Astrocyte (in vitro differentiated cells and primary cell): ENCODE measurements around the gene CNTROB. TPM values are rescaled to one million over a fixed set of nuclear protein-coding genes. Genes with fewer than 3 reads are reported as not detected.

Source experiments
- DNase-seq: peaks from one replicate; pipeline ENCODE4 v3.0.0-alpha.2; 2010; ENCODE audit warnings: low read depth
- FAIRE-seq: peaks from 2 replicates; lab custom pipeline; 2011; peaks lifted over from hg19 to GRCh38; lab: Jason Lieb, UNC
- H2AFZ ChIP-seq: 2 replicates; pipeline ENCODE4 v1.6.0; 2012; ENCODE audit warnings: low read depth, low read length, inconsistent platforms
- H3K27ac ChIP-seq: 2 replicates; pipeline ENCODE4 v1.5.1; 2011; ENCODE audit warnings: low read depth, low read length, inconsistent platforms
- H3K27me3 ChIP-seq: 2 replicates; pipeline ENCODE4 v1.6.0; 2011; ENCODE audit warnings: low read length, inconsistent platforms; ENCODE audit not compliant: insufficient read depth
- H3K36me3 ChIP-seq: 2 replicates; pipeline ENCODE4 v1.5.1; 2011; ENCODE audit warnings: low read length, inconsistent platforms; ENCODE audit not compliant: insufficient read depth
- H3K4me1 ChIP-seq: 2 replicates; pipeline ENCODE4 v1.5.1; 2011; ENCODE audit warnings: low read length, inconsistent platforms; ENCODE audit not compliant: insufficient read depth
- H3K4me2 ChIP-seq: 2 replicates; pipeline ENCODE4 v1.6.0; 2012; ENCODE audit warnings: low read length, inconsistent platforms
- H3K4me3 ChIP-seq: 2 replicates; pipeline ENCODE4 v1.5.1; 2011; ENCODE audit warnings: low read depth, mild to moderate bottlenecking, low read length, inconsistent platforms; ENCODE audit not compliant: insufficient read depth
- H3K79me2 ChIP-seq: 2 replicates; pipeline ENCODE4 v1.6.0; 2012; ENCODE audit warnings: mild to moderate bottlenecking, low read length, inconsistent platforms; ENCODE audit not compliant: insufficient read depth
- H3K9ac ChIP-seq: 2 replicates; pipeline ENCODE4 v1.6.0; 2012; ENCODE audit warnings: mild to moderate bottlenecking, low read length, inconsistent platforms
- H3K9me3 ChIP-seq: 2 replicates; pipeline ENCODE4 v1.5.1; 2012; ENCODE audit warnings: low read depth, mild to moderate bottlenecking, low read length, inconsistent platforms; ENCODE audit not compliant: insufficient read depth
- H4K20me1 ChIP-seq: 2 replicates; pipeline ENCODE4 v1.6.0; 2012; ENCODE audit warnings: low read length, inconsistent platforms; ENCODE audit not compliant: insufficient read depth
- H3K27ac Mint-ChIP-seq: one replicate; pipeline ENCODE4 v1.8.0; 2021; ENCODE audit warnings: mild to moderate bottlenecking, mixed read lengths; ENCODE audit not compliant: unreplicated experiment
- H3K27me3 Mint-ChIP-seq: one replicate; pipeline ENCODE4 v1.8.0; 2021; ENCODE audit warnings: low read depth, mixed read lengths; ENCODE audit not compliant: unreplicated experiment
- H3K36me3 Mint-ChIP-seq: one replicate; pipeline ENCODE4 v1.8.0; 2021; ENCODE audit warnings: low read depth, mixed read lengths; ENCODE audit not compliant: unreplicated experiment
- H3K4me1 Mint-ChIP-seq: one replicate; pipeline ENCODE4 v1.8.0; 2021; ENCODE audit warnings: low read depth, mixed read lengths; ENCODE audit not compliant: unreplicated experiment
- H3K4me3 Mint-ChIP-seq: one replicate; pipeline ENCODE4 v1.8.0; 2021; ENCODE audit warnings: mild to moderate bottlenecking, moderate library complexity, mixed read lengths; ENCODE audit not compliant: unreplicated experiment
- H3K9me3 Mint-ChIP-seq: one replicate; pipeline ENCODE4 v1.8.0; 2021; ENCODE audit warnings: mild to moderate bottlenecking, mixed read lengths; ENCODE audit not compliant: unreplicated experiment
- EZH2 ChIP-seq: IDR thresholded peaks from 2 replicates; pipeline ENCODE4 v1.6.1; 2012; ENCODE audit warnings: mild to moderate bottlenecking, low read length, inconsistent platforms; ENCODE audit not compliant: insufficient read depth
- total RNA-seq: library from RNA; stranded (reverse); gene quantifications from 2 replicates; pipeline ENCODE4 v1.2.1, GENCODE V29; 2021
- TF ChIP-seq, protein P1 (sequence below): IDR thresholded peaks from 2 replicates; pipeline ENCODE4 v1.5.1; 2011; ENCODE audit warnings: low read depth, mild to moderate bottlenecking, inconsistent platforms, low read length, moderate library complexity; ENCODE audit not compliant: insufficient read depth

Gene CNTROB
- total RNA-seq, 1 donor from 2014 or later, result 25.3 TPM

DNA sequence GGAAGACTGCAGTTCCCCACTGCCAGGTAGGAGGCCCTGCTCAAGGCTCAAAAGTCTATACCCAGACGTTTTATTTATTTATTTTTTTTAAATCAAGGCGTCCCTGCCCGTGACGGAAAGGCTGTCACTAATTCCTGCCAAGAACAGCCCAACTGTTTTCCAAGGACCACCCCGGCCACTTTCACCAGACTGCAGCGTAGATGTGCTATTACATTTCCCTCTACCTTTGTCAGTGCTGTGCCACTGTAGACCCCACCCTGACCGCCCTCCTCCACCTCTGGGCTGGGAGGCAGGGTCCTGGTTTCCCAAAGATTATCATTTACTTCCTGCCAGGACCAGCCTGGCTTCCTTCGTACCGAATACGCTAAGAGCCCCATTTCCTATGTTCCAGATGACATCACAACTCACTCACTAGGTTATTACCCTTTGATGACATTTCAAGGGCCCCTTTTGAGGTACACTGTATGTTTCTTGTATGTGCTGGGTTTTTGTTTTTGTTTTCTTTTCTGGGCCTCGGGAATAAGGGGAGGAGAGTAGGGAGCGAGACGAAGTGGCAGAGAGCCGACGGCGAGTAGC, 9.6 kb upstream of the CNTROB start:
- peak overlapping the region; percentile 85 for H2AFZ ChIP-seq
- peak overlapping the region; percentile 48 for H3K4me3 ChIP-seq
- FAIRE-seq, result no peak
- H3K9me3 Mint-ChIP-seq, result no peaks in the 10 kb centered on the region
- H3K4me1 Mint-ChIP-seq, result no peaks in the 10 kb centered on the region
- H3K79me2 ChIP-seq, result no peaks in the 10 kb centered on the region
- TF ChIP-seq EZH2, result no peak
- TF ChIP-seq, protein P1, sequence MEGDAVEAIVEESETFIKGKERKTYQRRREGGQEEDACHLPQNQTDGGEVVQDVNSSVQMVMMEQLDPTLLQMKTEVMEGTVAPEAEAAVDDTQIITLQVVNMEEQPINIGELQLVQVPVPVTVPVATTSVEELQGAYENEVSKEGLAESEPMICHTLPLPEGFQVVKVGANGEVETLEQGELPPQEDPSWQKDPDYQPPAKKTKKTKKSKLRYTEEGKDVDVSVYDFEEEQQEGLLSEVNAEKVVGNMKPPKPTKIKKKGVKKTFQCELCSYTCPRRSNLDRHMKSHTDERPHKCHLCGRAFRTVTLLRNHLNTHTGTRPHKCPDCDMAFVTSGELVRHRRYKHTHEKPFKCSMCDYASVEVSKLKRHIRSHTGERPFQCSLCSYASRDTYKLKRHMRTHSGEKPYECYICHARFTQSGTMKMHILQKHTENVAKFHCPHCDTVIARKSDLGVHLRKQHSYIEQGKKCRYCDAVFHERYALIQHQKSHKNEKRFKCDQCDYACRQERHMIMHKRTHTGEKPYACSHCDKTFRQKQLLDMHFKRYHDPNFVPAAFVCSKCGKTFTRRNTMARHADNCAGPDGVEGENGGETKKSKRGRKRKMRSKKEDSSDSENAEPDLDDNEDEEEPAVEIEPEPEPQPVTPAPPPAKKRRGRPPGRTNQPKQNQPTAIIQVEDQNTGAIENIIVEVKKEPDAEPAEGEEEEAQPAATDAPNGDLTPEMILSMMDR, result no peak
- peaks cover 46% of the 10 kb centered on the region for H3K27me3 Mint-ChIP-seq
- no peaks in the 10 kb centered on the region for H3K36me3 ChIP-seq
- H3K9me3 ChIP-seq, result no peaks in the 10 kb centered on the region
- peaks cover 9% of the 10 kb centered on the region for H3K36me3 Mint-ChIP-seq
- peak overlapping the region; percentile 61 for H3K9ac ChIP-seq
- peaks cover 10% of the 10 kb centered on the region for H3K4me1 ChIP-seq
- no peaks in the 10 kb centered on the region for H4K20me1 ChIP-seq
- H3K27ac Mint-ChIP-seq, result no peak overlapping the region
- no peaks in the 10 kb centered on the region for H3K27me3 ChIP-seq
- H3K27ac ChIP-seq, result no peak overlapping the region
- H3K4me3 Mint-ChIP-seq, result no peak overlapping the region
- DNase-seq, result no peak
- H3K4me2 ChIP-seq, result peak overlapping the region; percentile 87

- TF ChIP-seq, protein P1, result no peak
- TF ChIP-seq EZH2, result no peak
- peak overlapping the region; percentile 61 for H3K9ac ChIP-seq
- Mint-ChIP-seq H3K27me3 (peaks cover 53% of the 10 kb centered on the region), H3K36me3 (peaks cover 15% of the 10 kb centered on the region), H3K27ac (no peak overlapping the region), H3K4me1 (no peaks in the 10 kb centered on the region), H3K9me3 (peaks cover 4% of the 10 kb centered on the region), H3K4me3 (peak overlapping the region; percentile 40)
- H3K27me3 ChIP-seq, result no peaks in the 10 kb centered on the region
- H3K9me3 ChIP-seq, result no peaks in the 10 kb centered on the region
- DNase-seq (peak; percentile 73), FAIRE-seq (no peak)
- H4K20me1 ChIP-seq, result no peaks in the 10 kb centered on the region
- no peak overlapping the region for H3K27ac ChIP-seq
- peak overlapping the region; percentile 48 for H3K4me3 ChIP-seq
- peak overlapping the region; percentile 87 for H3K4me2 ChIP-seq
- H3K36me3 ChIP-seq, result no peaks in the 10 kb centered on the region
- peaks cover 10% of the 10 kb centered on the region for H3K4me1 ChIP-seq
- no peaks in the 10 kb centered on the region for H3K79me2 ChIP-seq
- H2AFZ ChIP-seq, result peak overlapping the region; percentile 85
Observed at GRCh38 chr17:7922845-7923628, 9.0 kb upstream of the CNTROB start.
